ENCODE results near the gene PDIA3.

GRCh38 chr15:43795197-43795596, 49.0 kb downstream of the PDIA3 start:
- TF ChIP-seq CTCF (conservative IDR thresholded peaks at IDR 0.05; ENCODE audit: low read length) (no peak), EZH2phosphoT487 (IDR thresholded peaks at IDR 0.05; ENCODE audit: borderline replicate concordance, low read depth, low read length) (no peak)

All from OCI-LY7 (cell line).